DMS 273 (cell line): ENCODE measurements around the gene SRGAP1.
A peak's percentile ranks its signal among the peaks of the same experiment; 100 is the strongest.

Experiments
- DNase-seq: peaks from one replicate; lab custom pipeline; 2025; ENCODE audit not compliant: unreplicated experiment; lab: John Stamatoyannopoulos, UW

Gene SRGAP1

GRCh38 chr12:63934936-63935335 is 90.4 kb downstream of the SRGAP1 start:
- DNase-seq, result no peak

- no peak for DNase-seq
These were observed 90.9 kb downstream of the SRGAP1 start for GRCh38 chr12:63935361-63935760.

DNA sequence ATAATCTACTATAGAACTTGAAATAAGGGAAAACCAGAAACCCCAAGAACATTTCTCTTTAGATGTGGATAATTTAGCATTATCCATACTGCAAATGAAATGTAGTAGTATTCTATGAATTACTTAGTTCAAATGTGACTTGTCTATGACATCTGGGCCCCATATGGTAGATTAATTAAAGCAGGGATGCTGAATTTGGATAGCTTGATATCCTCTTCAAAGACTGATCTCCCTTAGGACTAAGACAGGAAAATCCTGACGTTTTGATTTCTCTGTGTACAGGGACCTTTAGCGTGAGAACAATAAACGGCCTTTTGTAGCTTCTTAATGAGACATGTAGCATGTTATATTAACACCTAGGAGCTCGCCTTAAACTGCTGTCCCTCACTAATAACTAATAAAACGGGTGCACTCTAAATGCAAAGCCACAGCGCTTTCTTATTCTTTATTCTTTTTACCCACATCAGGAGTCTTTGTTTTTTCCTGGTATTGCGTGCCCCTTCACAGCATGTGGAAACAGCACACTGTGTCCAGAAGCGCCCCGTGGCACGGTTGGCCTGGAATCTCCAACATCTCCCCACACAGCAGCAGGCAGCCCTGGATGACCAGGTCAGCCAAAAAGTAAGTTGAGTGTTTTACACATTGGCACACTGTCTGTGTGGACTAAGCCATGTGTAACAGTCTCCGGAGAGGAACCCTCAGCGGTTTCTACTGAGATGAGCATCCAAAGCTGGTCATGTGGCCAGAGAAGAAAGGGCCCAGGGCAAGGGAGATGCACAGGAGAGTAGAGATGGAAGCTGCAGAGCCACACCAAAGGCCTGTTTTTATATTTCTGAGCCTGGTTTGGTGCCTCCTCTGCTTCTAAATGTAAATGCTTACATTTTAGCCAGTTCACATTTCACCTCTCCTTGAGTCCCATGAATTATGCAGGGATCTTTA is 93.1 kb downstream of the SRGAP1 start:
- peak; percentile 65 for DNase-seq

DNA sequence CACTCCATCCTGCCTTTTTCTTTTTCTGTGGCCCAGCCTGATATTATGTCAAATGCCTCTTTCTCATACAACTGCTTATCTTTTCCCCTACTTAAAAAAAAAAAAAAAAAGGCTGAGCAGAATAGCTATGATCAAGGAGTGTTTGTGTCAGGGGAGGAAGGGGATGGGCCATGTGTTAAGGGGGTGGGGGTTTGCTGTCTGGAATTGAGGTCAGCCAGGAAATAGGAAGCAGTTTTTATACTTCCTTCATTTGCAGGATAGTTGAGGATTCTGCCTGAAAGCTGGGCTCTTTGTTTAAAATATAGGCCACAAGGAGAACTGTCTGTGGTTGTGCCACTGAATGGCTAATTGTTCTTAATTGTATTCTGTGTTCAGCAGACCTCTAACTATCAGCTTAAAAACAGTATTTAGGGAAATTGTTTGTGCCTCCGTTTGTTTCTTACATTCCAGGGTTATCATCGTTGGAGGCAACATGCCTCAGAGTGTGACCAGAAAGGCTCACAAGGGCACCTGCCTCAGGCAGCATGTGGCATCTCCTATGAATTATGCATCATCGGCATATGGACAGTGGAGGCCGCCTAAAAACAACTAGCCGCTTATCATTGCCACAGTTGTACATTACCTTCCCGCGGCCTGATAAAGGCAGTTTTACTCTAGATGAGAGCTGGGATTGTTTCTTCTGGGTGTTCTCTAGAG is 96.0 kb downstream of the SRGAP1 start:
- peak; percentile 88 for DNase-seq

DNA sequence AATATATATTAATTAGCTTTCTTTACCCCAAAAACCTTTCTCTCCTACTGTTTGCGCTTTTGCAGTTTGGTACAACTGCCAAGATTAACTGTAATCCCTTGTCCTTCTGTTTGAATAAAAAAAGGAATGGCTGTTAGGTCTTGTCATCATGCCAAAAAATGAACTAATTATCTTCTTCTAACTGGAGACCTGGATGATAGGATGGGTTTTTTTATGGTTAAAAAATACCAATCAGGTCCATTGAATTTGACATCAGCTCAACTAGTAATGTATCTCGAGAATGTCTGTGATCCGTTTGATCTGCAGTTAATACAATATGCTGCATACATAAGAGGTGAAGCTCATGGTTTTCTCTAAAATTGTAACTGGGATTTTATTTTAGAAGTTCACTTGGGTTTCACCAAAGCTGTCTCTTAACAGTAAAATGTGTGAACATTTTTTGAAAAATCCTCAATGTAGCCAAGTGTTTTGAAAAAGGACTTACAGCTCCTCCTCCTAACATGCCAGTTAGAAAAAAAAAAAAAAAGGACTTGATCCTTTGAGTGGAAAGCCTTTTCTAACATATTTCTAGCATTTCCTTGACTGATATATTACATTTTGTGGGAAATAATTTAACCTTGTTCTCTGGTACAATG is 96.8 kb downstream of the SRGAP1 start:
- peak; percentile 64 for DNase-seq

- DNase-seq, result peak; percentile 18
These were observed 97.4 kb downstream of the SRGAP1 start for GRCh38 chr12:63941879-63942278.

- no peak for DNase-seq
These were observed 98.2 kb downstream of the SRGAP1 start for GRCh38 chr12:63942464-63943241.

GRCh38 chr12:63944034-63944579 is 99.6 kb downstream of the SRGAP1 start:
- no peak for DNase-seq

- DNase-seq, result no peak
These were observed 100.2 kb downstream of the SRGAP1 start for GRCh38 chr12:63944586-63945228.

DNA sequence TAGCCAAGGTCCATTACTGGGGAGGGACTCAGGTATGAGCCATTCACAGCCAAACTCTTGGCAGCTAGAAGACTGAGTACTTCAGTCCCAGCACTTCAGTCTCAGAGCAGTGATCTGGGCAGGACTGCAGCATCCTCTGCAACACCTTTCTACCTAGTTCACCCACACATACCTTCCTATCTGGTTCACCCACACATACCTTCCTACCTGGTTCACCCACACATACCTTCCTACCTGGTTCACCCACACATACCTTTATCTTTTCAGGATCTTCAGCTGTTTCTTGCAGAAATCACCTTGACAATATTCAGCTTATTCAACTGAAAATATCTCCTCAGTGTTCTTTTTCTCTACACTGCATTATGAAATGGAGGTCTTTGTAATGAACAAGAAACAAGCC is 101.3 kb downstream of the SRGAP1 start:
- DNase-seq, result no peak

- no peak for DNase-seq
These were observed 103.7 kb downstream of the SRGAP1 start for GRCh38 chr12:63948211-63948610.

GRCh38 chr12:63949902-63950301 is 105.4 kb downstream of the SRGAP1 start:
- DNase-seq, result no peak

GRCh38 chr12:63952995-63953394 is 108.5 kb downstream of the SRGAP1 start:
- peak; percentile 33 for DNase-seq

DNA sequence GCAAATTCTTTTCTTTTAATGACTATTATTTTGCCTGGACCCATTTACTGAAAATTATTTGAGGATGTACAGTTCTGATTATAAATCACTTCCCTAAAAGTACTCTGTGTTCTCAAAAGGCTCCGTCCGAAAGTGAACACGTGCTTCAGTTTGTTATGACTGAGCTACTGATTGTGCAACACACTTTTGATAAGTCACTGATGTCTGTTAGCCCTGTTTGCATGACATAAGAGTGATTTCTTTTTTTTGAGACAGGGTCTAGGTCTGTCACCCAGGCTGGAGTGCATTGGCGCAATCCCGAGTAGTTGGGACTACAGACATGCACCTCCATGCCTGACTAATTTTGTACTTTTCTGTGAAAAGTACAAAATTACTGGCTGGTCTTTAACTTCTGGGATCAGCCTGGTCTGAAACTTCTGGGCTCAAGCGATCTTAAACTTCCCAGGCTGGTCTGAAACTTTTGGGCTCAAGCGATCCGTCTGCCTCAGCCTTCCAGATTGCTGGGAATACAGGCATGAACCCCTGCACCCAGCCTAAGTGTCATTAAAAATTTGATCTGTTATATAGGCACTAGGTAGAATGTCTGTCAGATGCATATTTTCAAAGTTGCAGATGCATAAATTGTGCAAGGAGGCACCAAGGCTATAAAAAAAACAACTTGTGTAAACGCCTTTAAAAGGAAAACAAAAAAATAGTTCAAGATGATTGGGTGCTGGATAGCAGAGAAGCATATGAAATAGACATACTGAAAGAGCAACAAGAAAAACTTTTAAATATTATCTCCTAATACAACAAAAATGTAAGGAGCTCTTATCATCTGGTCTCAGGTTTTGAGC is 111.5 kb downstream of the SRGAP1 start:
- no peak for DNase-seq

GRCh38 chr12:63957496-63957895 is 113.0 kb downstream of the SRGAP1 start:
- DNase-seq, result peak; percentile 58

GRCh38 chr12:63958876-63959580 is 114.5 kb downstream of the SRGAP1 start:
- DNase-seq, result peak; percentile 48

DNA sequence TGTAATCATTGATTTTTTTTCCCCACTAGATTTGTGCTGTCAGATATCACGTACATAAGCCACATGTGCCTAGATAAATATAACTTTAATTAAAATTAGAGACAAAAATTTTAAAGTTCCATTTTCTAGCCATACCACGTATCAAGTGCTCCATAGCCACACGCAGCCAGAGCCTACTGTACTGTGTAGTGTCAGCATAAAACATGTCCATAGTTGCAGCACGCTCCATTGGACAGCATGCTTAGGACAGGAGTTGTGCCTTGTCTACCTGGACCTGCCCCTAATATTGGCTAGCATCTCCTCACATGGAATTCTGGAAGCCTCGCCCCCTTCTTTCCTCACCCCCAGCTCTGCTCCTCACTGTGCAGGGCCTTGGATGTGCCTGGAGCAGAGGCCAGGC is 116.5 kb downstream of the SRGAP1 start:
- no peak for DNase-seq

- no peak for DNase-seq
These were observed 117.0 kb downstream of the SRGAP1 start for GRCh38 chr12:63961543-63961942.

- no peak for DNase-seq
These were observed 119.4 kb downstream of the SRGAP1 start for GRCh38 chr12:63963868-63964267.
